Mammary epithelial cell (primary cell): ENCODE measurements around the gene TIMM44.

ENCODE experiments used
- CTCF ChIP-seq, 2 donors: IDR thresholded peaks in 1 of 2; conservative IDR thresholded peaks in 1 of 2; 2 replicates each; pipeline ENCODE4 v1.5.1; 2011 to 2012; ENCODE audit warnings: inconsistent platforms in 2 of 2, low read length in 2 of 2, mild to moderate bottlenecking in 2 of 2, control low read depth in 1 of 2, low read depth in 1 of 2; ENCODE audit not compliant: insufficient read depth in 1 of 2; ENCODE audit errors: extremely low read depth in 1 of 2
- EZH2 ChIP-seq: IDR thresholded peaks from 2 replicates; pipeline ENCODE4 v1.6.1; 2012; ENCODE audit warnings: low read length, inconsistent platforms, borderline replicate concordance

GRCh38 chr19:7919610-7920518 lies 23.6 kb downstream of the TIMM44 start, which contains the start of gene SNAPC2:
- peak in 1 of 2 donors; percentile 3 for TF ChIP-seq CTCF (conservative IDR thresholded peaks at IDR 0.05 in 1 of 2, IDR thresholded peaks at IDR 0.05 in 1 of 2; ENCODE audit: extremely low read depth in 1 of 2, insufficient read depth in 1 of 2, low read depth in 1 of 2, low read length in 2 of 2)
- TF ChIP-seq EZH2: no peak
